ENCODE data around the gene MS4A2.

MS4A2 gene

GRCh38 chr11:60077981-60078380 lies 10.5 kb upstream of the MS4A2 start:
- no peaks in the 10 kb centered on the region for H3K36me3 ChIP-seq (ENCODE audit: low read length)
- H3K9me2 ChIP-seq (replicated peaks; ENCODE audit: insufficient read depth, low read length) = peaks cover 3% of the 10 kb centered on the region; the same call in 1 of the 2 replicates
- no peaks in the 10 kb centered on the region for H4K20me1 ChIP-seq (ENCODE audit: low read depth, low read length)
- no peak overlapping the region for H3K4me2 ChIP-seq (ENCODE audit: low read depth, low read length, poor library complexity, severe bottlenecking)
- TF ChIP-seq CTCF (IDR thresholded peaks at IDR 0.05; ENCODE audit: insufficient read depth, low read length, poor library complexity, severe bottlenecking) = no peak
- no peak for TF ChIP-seq EZH2phosphoT487 (conservative IDR thresholded peaks at IDR 0.05; ENCODE audit: low read length)
- H3K4me3 ChIP-seq (ENCODE audit: insufficient read depth, low read length, poor library complexity, severe bottlenecking) = no peak overlapping the region
- H3K9ac ChIP-seq (ENCODE audit: low read length) = no peak overlapping the region
- H3K79me2 ChIP-seq (ENCODE audit: insufficient read depth, low read length) = no peaks in the 10 kb centered on the region
- H2AFZ ChIP-seq (ENCODE audit: low read depth, low read length, severe bottlenecking) = no peak overlapping the region
- H3K9me3 ChIP-seq (ENCODE audit: insufficient read depth, low read length) = no peaks in the 10 kb centered on the region
- no peaks in the 10 kb centered on the region for H3F3A ChIP-seq (ENCODE audit: insufficient read depth)
- no peaks in the 10 kb centered on the region for H3K27me3 ChIP-seq (ENCODE audit: low read length)
- H3K27ac ChIP-seq (ENCODE audit: low read depth, low read length) = no peak overlapping the region

- no peak overlapping the region for H3K4me2 ChIP-seq (ENCODE audit: low read depth, low read length, poor library complexity, severe bottlenecking)
- no peaks in the 10 kb centered on the region for H4K20me1 ChIP-seq (ENCODE audit: low read depth, low read length)
- H3K27ac ChIP-seq (ENCODE audit: low read depth, low read length) = no peak overlapping the region
- peaks cover 3% of the 10 kb centered on the region; the same call in 1 of the 2 replicates for H3K9me2 ChIP-seq (replicated peaks; ENCODE audit: insufficient read depth, low read length)
- H3K27me3 ChIP-seq (ENCODE audit: low read length) = no peaks in the 10 kb centered on the region
- no peaks in the 10 kb centered on the region for H3K79me2 ChIP-seq (ENCODE audit: insufficient read depth, low read length)
- H3F3A ChIP-seq (ENCODE audit: insufficient read depth) = no peaks in the 10 kb centered on the region
- H2AFZ ChIP-seq (ENCODE audit: low read depth, low read length, severe bottlenecking) = no peak overlapping the region
- no peaks in the 10 kb centered on the region for H3K36me3 ChIP-seq (ENCODE audit: low read length)
- no peak overlapping the region for H3K4me3 ChIP-seq (ENCODE audit: insufficient read depth, low read length, poor library complexity, severe bottlenecking)
- H3K9ac ChIP-seq (ENCODE audit: low read length) = no peak overlapping the region
- TF ChIP-seq EZH2phosphoT487 (conservative IDR thresholded peaks at IDR 0.05; ENCODE audit: low read length) (no peak), CTCF (IDR thresholded peaks at IDR 0.05; ENCODE audit: insufficient read depth, low read length, poor library complexity, severe bottlenecking) (no peak)
- no peaks in the 10 kb centered on the region for H3K9me3 ChIP-seq (ENCODE audit: insufficient read depth, low read length)
Observed at GRCh38 chr11:60078745-60079144, 9.7 kb upstream of the MS4A2 start.

- H3K9me3 ChIP-seq (ENCODE audit: insufficient read depth, low read length) = no peaks in the 10 kb centered on the region
- no peak overlapping the region for H3K27ac ChIP-seq (ENCODE audit: low read depth, low read length)
- no peaks in the 10 kb centered on the region for H3K79me2 ChIP-seq (ENCODE audit: insufficient read depth, low read length)
- TF ChIP-seq EZH2phosphoT487 (conservative IDR thresholded peaks at IDR 0.05; ENCODE audit: low read length) = no peak
- TF ChIP-seq CTCF (IDR thresholded peaks at IDR 0.05; ENCODE audit: insufficient read depth, low read length, poor library complexity, severe bottlenecking) = no peak
- H3K36me3 ChIP-seq (ENCODE audit: low read length) = no peaks in the 10 kb centered on the region
- no peak overlapping the region for H3K4me2 ChIP-seq (ENCODE audit: low read depth, low read length, poor library complexity, severe bottlenecking)
- no peak overlapping the region for H2AFZ ChIP-seq (ENCODE audit: low read depth, low read length, severe bottlenecking)
- no peaks in the 10 kb centered on the region for H4K20me1 ChIP-seq (ENCODE audit: low read depth, low read length)
- no peaks in the 10 kb centered on the region for H3K27me3 ChIP-seq (ENCODE audit: low read length)
- H3F3A ChIP-seq (ENCODE audit: insufficient read depth) = no peaks in the 10 kb centered on the region
- H3K9ac ChIP-seq (ENCODE audit: low read length) = no peak overlapping the region
- no peak overlapping the region for H3K4me3 ChIP-seq (ENCODE audit: insufficient read depth, low read length, poor library complexity, severe bottlenecking)
- H3K9me2 ChIP-seq (replicated peaks; ENCODE audit: insufficient read depth, low read length) = peaks cover 3% of the 10 kb centered on the region; the same call in 1 of the 2 replicates
Observed at GRCh38 chr11:60080535-60080934, 7.9 kb upstream of the MS4A2 start.
